GM12892 (cell line): ENCODE results near the gene GDI2.

Source experiments
- POLR2A ChIP-seq: IDR thresholded peaks from 2 replicates; pipeline ENCODE4 v1.6.1; 2011; ENCODE audit warnings: low read depth, low read length, control low read depth
- POLR2AphosphoS5 ChIP-seq: IDR thresholded peaks from 2 replicates; pipeline ENCODE4 v1.6.1; 2011; ENCODE audit warnings: low read depth, low read length, control low read depth
- TAF1 ChIP-seq: IDR thresholded peaks from 2 replicates; pipeline ENCODE4 v1.6.1; 2011; ENCODE audit warnings: low read depth, mild to moderate bottlenecking, control low read depth, low read length, borderline replicate concordance

DNA sequence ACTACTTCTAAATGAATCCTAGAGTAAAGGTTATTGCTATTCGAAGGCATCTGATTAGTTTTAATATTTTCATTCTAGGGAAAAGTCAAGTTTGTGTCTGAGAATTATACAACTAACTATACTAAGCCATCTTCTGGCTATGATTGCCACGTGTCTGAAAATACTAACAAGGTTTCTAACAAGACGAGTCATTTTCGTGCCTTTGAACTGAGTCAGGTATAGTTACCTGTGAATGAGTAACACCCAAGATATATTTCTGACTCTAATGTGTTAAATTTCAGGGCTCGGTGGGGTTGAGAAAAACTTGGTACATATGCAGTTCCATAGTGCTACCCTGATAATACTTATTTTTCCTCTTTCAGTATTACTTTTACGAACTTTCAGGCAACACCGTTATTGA is 93.1 kb downstream of the GDI2 start:
- TF ChIP-seq POLR2AphosphoS5 = no peak
- no peak for TF ChIP-seq POLR2A
- no peak for TF ChIP-seq TAF1
